ENCODE results near the gene THY1.

- TF ChIP-seq GATA3 (IDR thresholded peaks at IDR 0.05; ENCODE audit: low read depth, low read length), result no peak
- no peak for TF ChIP-seq GATA2 (IDR thresholded peaks at IDR 0.05; ENCODE audit: low read depth, low read length)
Measured at GRCh38 chr11:119436711-119437110, 13.7 kb upstream of the THY1 start.
